CD4-positive, alpha-beta T cell treated with Interleukin-17A for 1 hour (primary cell): ENCODE results near the gene L3MBTL1.
"Not testable (repeated sequence)": the region's sequence is repeated elsewhere in the genome, so short reads cannot be mapped to it uniquely, and the experiment has no call there.

Source experiments
- DNase-seq: peaks from one replicate; pipeline ENCODE4 v3.0.0-alpha.2; 2020

The L3MBTL1 gene

DNA sequence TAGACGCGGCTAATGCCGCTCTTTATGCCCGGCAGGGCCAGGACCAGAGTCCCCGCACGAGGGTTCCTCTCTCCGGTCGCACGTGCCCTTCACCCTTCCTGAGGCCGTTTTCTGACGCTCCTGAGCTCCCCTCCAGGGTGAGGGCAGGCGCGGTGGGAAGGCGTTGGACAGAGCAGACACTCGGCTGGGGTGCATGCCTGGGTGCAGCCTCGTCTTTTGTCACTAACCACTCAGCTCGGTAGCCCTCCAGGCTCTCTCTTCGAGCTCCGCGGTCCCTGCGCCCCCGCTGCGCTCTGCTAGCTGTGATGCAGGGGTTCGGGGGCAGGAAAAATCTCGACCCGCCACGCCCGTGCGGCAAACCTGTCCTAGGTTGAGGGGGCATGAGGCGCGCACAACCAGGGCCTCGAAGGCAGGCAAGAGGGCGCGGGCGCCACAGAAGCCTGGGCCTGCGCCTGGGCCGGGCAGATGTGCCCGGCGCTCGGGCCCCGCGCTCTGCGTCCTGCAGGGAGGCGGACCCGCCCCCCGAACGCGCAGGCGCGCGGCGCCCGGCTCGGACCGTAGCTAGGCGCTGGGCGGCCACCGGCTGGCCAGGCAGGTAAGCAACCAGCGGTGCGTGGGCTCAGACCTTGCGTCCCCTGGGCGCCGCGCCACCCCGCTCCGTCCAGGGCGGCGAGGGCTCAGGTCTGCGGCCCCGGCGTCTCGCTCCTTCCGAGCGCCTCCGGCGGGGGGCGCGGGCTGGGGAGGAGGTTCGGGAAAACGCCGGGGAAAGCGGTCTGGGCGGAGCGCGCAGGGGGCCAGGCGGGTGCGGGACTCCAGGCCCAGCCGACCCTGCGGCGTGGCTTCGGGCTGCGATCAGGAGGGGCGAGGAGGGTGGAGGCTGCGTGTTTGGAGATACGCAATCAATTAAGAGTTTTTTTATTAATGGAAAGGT, at the start of gene L3MBTL1:
Gene L3MBTL1, plus strand, starts transcription at position 548 of the 931 bp plus-strand sequence. CDS start 5,807 bp downstream, outside the sequence.
- no peak for DNase-seq

- peak; percentile 59 for DNase-seq
These were observed 49.0 kb upstream of the L3MBTL1 start for GRCh38 chr20:43458422-43458924.

GRCh38 chr20:43459022-43459942, 48.2 kb upstream of the L3MBTL1 start:
- no peak for DNase-seq

GRCh38 chr20:43460172-43460829, 47.2 kb upstream of the L3MBTL1 start:
- no peak for DNase-seq

DNA sequence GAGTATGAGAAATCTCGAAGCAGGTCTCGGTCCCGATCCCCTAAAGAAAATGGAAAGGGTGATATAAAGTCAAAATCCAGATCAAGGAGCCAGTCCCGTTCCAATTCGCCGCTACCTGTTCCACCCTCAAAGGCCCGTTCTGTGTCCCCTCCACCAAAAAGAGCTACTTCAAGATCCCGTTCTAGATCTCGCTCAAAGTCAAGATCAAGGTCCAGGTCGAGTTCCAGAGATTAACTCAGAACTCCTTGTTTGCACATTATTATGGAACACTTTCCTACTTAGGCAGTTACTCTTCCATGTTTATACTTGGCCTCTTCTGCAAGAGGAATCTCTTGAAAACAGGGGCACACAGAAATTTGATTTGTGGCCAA, 46.7 kb upstream of the L3MBTL1 start:
- no peak for DNase-seq

GRCh38 chr20:43461894-43462659, 45.4 kb upstream of the L3MBTL1 start:
- no peak for DNase-seq

DNA sequence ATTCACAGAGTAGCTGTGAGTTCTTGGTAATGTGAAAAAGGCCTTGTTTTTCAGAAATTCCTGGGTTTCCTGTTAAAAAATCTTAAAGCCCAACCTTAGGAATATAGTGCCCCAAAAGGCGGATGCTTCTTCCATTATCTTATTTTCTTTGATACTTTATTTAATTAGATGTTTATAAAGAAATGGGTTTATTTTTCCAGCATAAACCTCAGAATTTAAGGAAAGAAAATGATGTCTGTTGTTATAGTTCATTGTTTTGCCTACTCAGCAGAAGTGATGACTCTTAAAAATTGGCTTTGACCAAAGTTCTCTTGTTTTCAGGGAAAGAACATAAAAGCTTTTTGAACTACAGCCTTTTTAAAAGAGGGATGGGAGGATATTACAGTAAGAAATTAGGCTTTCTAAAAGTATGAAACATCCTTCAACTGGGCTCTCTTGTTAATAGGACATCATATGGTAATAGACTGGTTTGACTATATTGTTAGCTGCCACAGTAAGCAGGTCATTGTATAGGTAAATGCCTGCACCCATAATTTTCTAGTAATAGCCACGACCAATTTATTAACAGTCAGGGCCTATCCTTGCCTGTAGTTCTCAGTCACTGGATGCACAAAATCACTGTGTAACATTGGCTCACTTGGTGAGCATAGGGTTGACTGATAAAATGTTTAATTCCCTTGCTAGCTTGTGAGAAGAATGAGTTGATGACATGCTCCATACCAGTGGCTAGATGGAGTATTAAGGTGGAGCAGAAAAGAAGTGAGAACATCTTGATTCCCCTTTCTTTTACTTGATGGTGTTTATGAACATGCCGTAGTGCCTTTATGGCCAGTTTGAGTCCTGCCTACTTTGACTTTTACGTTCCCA, 44.6 kb upstream of the L3MBTL1 start:
- no peak for DNase-seq

- DNase-seq, result no peak
These were observed 43.8 kb upstream of the L3MBTL1 start for GRCh38 chr20:43463527-43464218.

DNA sequence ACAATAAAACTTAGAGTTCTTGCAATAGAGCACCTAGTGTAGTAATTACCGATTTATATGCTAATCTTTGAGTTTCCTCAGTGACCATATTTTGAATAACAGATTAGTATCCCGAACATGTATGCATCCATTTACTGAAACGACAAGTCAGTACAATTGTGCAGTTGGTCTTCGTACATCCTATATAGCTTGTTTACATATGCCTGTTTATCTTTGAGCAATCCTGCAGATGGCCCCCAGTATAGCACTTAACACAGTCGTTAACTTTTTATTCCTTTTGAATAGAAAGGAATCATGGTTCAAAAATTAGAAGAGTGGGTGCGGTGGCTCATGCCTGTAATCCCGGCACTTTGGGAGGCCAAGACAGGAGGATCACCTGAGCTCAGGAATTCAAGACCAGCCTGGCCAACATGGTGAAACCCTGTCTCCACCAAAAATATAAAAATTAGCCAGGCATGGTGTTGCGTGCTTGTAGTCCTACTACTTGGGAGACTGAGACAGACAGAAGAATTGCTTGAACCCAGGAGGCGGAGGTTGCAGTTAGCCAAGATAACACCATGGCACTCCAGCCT, 43.2 kb upstream of the L3MBTL1 start:
- DNase-seq, result no peak

GRCh38 chr20:43465625-43465943, 41.9 kb upstream of the L3MBTL1 start:
- DNase-seq, result no peak

- no peak for DNase-seq
These were observed 39.9 kb upstream of the L3MBTL1 start for GRCh38 chr20:43467589-43467988.

- no peak for DNase-seq
These were observed 34.7 kb upstream of the L3MBTL1 start for GRCh38 chr20:43472671-43473380.

DNA sequence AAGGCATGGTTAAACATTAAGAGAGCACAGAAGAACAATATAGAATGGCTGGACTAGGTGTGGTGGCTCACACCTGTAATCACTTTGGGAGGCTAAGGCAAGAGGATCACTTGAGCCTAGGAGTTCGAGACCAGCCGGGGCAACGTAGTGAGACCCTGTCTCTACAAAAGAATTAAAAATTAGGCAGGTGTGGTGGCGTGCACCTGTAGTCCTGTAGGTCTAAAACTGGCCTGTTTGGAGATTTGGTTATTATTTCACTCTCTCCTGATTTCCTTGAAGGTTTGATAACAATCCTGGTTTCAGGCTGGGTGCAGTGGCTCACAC, 34.2 kb upstream of the L3MBTL1 start:
- no peak for DNase-seq

GRCh38 chr20:43477193-43477592, 30.3 kb upstream of the L3MBTL1 start:
- DNase-seq, result no peak

DNA sequence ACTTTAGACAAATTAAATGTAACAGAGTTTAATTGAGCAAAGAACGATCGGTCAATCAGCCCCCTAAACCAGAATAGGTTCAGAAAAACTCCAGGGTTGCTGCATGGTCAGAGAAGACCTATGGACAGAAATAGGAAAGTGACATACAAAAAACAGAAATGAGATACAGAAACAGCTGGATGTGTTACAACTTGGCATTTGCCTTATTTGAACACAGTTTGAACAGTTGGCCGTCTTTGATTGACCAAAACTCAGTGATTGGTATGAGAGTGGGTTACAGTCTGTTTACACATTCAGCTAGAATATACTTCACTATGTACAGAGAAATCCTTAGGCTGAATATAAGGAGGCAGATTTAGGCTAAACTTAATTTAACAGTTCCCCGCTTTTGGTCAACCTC, 29.9 kb upstream of the L3MBTL1 start:
- no peak for DNase-seq

- no peak for DNase-seq
These were observed 17.5 kb upstream of the L3MBTL1 start for GRCh38 chr20:43490038-43490437.

DNA sequence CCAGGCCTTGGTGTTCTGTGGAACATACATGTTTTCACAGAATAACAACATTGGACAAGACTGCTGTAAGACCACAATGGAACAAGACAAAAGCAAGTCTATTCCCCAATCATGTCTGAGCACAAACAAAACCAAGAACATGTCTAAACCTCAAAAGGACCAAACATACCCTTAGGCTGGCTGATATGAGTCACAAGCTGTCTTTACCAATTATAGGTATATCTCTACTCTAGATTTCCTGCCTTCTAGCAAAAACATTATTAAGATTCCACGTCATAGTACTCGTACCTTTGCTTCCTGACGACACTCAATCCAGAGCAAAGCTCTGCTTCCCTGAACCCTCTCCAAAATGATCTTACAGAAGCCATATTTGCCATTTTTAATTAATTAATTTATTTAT, 15.4 kb upstream of the L3MBTL1 start:
- DNase-seq, result no peak

- DNase-seq, result no peak
These were observed 12.1 kb upstream of the L3MBTL1 start for GRCh38 chr20:43495388-43495787.

GRCh38 chr20:43502021-43502420, 5.5 kb upstream of the L3MBTL1 start:
- not testable (repeated sequence) for DNase-seq

DNA sequence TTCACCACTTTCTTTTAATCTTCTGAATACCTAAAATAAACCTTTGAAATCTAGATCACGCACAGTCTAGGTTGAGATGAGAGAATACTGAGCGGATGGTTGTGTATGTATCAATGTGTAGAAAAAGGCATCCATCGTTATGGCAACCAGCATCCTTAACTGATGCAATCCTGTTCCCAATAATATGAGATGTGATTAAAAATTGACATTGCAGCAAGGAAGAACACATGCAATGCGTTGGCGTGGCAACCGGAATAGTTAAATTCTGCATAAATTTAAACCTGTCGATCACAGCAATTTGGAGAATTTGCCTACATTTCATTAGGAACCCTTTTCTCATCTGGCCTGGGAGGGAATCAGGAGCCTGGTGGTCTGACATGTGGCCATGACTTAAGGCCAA, 1.3 kb upstream of the L3MBTL1 start:
- DNase-seq, result no peak
